ENCODE data around the gene ATP2A1. TPM values are rescaled to one million over a fixed set of nuclear protein-coding genes. Genes with fewer than 3 reads are reported as not detected.

ATP2A1 gene
- total RNA-seq, 2 experiments from 2014 or later, result 3.3 to 3.8 TPM

GRCh38 chr16:28839899-28840298 is 38.4 kb upstream of the ATP2A1 start:
- peaks cover 43% of the 10 kb centered on the region for H3K36me3 Mint-ChIP-seq
- no peaks in the 10 kb centered on the region for H3K27me3 Mint-ChIP-seq
- CTCF ChIA-PET, result no interaction called here
- no peak overlapping the region for H3K4me3 Mint-ChIP-seq
- no peaks in the 10 kb centered on the region for H3K9me3 Mint-ChIP-seq
- DNase-seq, result no peak
- POLR2A ChIA-PET, result interaction anchor here (0.7 to 0.9 kb wide), 2 partner anchors 13 to 18 kb away, joined by 3 to 4 read pairs; partner anchors contain the start of gene ATXN2L
- intact Hi-C loops (cut with micrococcal nuclease), result no loop called here
- H3K4me1 Mint-ChIP-seq (ENCODE audit: low read depth), result peaks cover 24% of the 10 kb centered on the region
- no peak overlapping the region for H3K27ac Mint-ChIP-seq

- Mint-ChIP-seq H3K4me3 (no peak overlapping the region), H3K4me1 (ENCODE audit: low read depth) (peaks cover 31% of the 10 kb centered on the region), H3K9me3 (no peaks in the 10 kb centered on the region), H3K27ac (no peak overlapping the region), H3K27me3 (no peaks in the 10 kb centered on the region), H3K36me3 (peaks cover 47% of the 10 kb centered on the region)
- intact Hi-C loops (cut with micrococcal nuclease), result no loop called here
- DNase-seq, result no peak
- ChIA-PET CTCF (interaction anchor here (1.3 kb wide), 1 partner anchor 102 kb away, joined by 6 read pairs; no protein-coding TSS in a partner anchor), POLR2A (interaction anchor here (1.0 to 1.2 kb wide), 2 partner anchors 11 to 15 kb away, joined by 4 to 5 read pairs; no protein-coding TSS in a partner anchor)
These were observed 35.6 kb upstream of the ATP2A1 start for GRCh38 chr16:28842696-28843095.

- intact Hi-C loops (cut with micrococcal nuclease), result no loop called here
These were observed 34.5 kb upstream of the ATP2A1 start for GRCh38 chr16:28843766-28844165.

GRCh38 chr16:28844226-28844885 is 33.9 kb upstream of the ATP2A1 start:
- H3K9me3 Mint-ChIP-seq, result no peaks in the 10 kb centered on the region
- H3K4me1 Mint-ChIP-seq (ENCODE audit: low read depth), result peaks cover 24% of the 10 kb centered on the region
- POLR2A ChIA-PET, result interaction anchor here (1.6 to 5.8 kb wide), 4 partner anchors 12 to 22 kb away, joined by 3 to 55 read pairs (median 24); partner anchors contain the start of genes ATXN2L and SH2B1
- H3K27ac Mint-ChIP-seq, result no peak overlapping the region
- CTCF ChIA-PET, result interaction anchor here (1.9 to 6.5 kb wide), 3 partner anchors 8 to 100 kb away, joined by 8 to 39 read pairs (median 9); partner anchors contain the start of gene SH2B1
- intact Hi-C loops (cut with micrococcal nuclease), result no loop called here
- peaks cover 39% of the 10 kb centered on the region for H3K36me3 Mint-ChIP-seq
- no peaks in the 10 kb centered on the region for H3K27me3 Mint-ChIP-seq
- no peak for DNase-seq
- peak overlapping the region; percentile 89 for H3K4me3 Mint-ChIP-seq

More at GRCh38 chr16:28843766-28844165, 34.5 kb upstream of the ATP2A1 start:
- DNase-seq, result no peak
- H3K4me3 Mint-ChIP-seq, result no peak overlapping the region
- H3K4me1 Mint-ChIP-seq (ENCODE audit: low read depth), result peaks cover 23% of the 10 kb centered on the region
- ChIA-PET CTCF (no interaction called here), POLR2A (interaction anchor here (1.6 to 5.8 kb wide), 3 partner anchors 11 to 20 kb away, joined by 3 to 55 read pairs (median 11); partner anchors contain the start of gene SH2B1)
- H3K27ac Mint-ChIP-seq, result no peak overlapping the region
- H3K9me3 Mint-ChIP-seq, result no peaks in the 10 kb centered on the region
- H3K36me3 Mint-ChIP-seq, result peaks cover 39% of the 10 kb centered on the region
- no peaks in the 10 kb centered on the region for H3K27me3 Mint-ChIP-seq

- Mint-ChIP-seq H3K27ac (peak overlapping the region; percentile 94), H3K9me3 (no peaks in the 10 kb centered on the region), H3K27me3 (no peaks in the 10 kb centered on the region), H3K4me1 (ENCODE audit: low read depth) (peaks cover 24% of the 10 kb centered on the region), H3K36me3 (peaks cover 39% of the 10 kb centered on the region), H3K4me3 (peak overlapping the region; percentile 89)
- intact Hi-C loops (cut with micrococcal nuclease), result no loop called here
- ChIA-PET CTCF (interaction anchor here (1.3 to 6.5 kb wide), 6 partner anchors 9 to 99 kb away, joined by 5 to 39 read pairs (median 10); partner anchors contain the start of genes ATXN2L and SH2B1), POLR2A (interaction anchor here (1.6 to 5.8 kb wide), 5 partner anchors 13 to 23 kb away, joined by 3 to 55 read pairs (median 11); partner anchors contain the start of genes ATXN2L and SH2B1)
- peak; percentile 43 for DNase-seq
These were observed 33.0 kb upstream of the ATP2A1 start for GRCh38 chr16:28845293-28845692.

GRCh38 chr16:28845761-28846079 is 32.6 kb upstream of the ATP2A1 start:
- CTCF ChIA-PET, result interaction anchor here (0.8 to 6.5 kb wide), 10 partner anchors 9 to 99 kb away, joined by 3 to 39 read pairs (median 6); partner anchors contain the start of genes ATXN2L and SH2B1

GRCh38 chr16:28846080-28846932 is 32.0 kb upstream of the ATP2A1 start, which contains the start of gene TUFM:
TSS of gene TUFM (minus strand) at chr16:28846348. CDS start at chr16:28846269, 79 bp downstream.
- CTCF ChIA-PET, result interaction anchor here (0.8 to 6.5 kb wide), 12 partner anchors 8 to 131 kb away, joined by 3 to 39 read pairs (median 4); partner anchors contain the start of genes ATXN2L and SH2B1
- no peaks in the 10 kb centered on the region for H3K27me3 Mint-ChIP-seq
- POLR2A ChIA-PET, result interaction anchor here (0.7 to 5.8 kb wide), 8 partner anchors 8 to 105 kb away, joined by 3 to 55 read pairs (median 4); partner anchors contain the start of genes ATXN2L, NFATC2IP, RABEP2 and SH2B1
- peak within 1 kb of the TSS; percentile 94 for H3K27ac Mint-ChIP-seq
- peak; percentile 99 for DNase-seq
- no peaks in the 10 kb centered on the region for H3K9me3 Mint-ChIP-seq
- peak within 1 kb of the TSS; percentile 89 for H3K4me3 Mint-ChIP-seq
- peaks cover 24% of the 10 kb centered on the region for H3K4me1 Mint-ChIP-seq (ENCODE audit: low read depth)
- H3K36me3 Mint-ChIP-seq, result peaks cover 38% of the 10 kb centered on the region
- intact Hi-C loops (cut with micrococcal nuclease), result loop anchor here (1.0 kb wide), 4 partner anchors 17 to 104 kb away; partner anchors contain the start of genes NFATC2IP and SH2B1

More at GRCh38 chr16:28845761-28846079, 32.6 kb upstream of the ATP2A1 start:
- Mint-ChIP-seq H3K4me3 (peak overlapping the region; percentile 89), H3K9me3 (no peaks in the 10 kb centered on the region), H3K27ac (peak overlapping the region; percentile 94), H3K27me3 (no peaks in the 10 kb centered on the region), H3K36me3 (peaks cover 39% of the 10 kb centered on the region), H3K4me1 (ENCODE audit: low read depth) (peaks cover 24% of the 10 kb centered on the region)
- DNase-seq, result no peak
- intact Hi-C loops (cut with micrococcal nuclease), result loop anchor here (1.0 kb wide), 4 partner anchors 18 to 105 kb away; partner anchors contain the start of genes NFATC2IP and SH2B1
- POLR2A ChIA-PET, result interaction anchor here (2.0 to 5.8 kb wide), 4 partner anchors 13 to 23 kb away, joined by 8 to 55 read pairs (median 24); partner anchors contain the start of genes ATXN2L and SH2B1

- H3K36me3 Mint-ChIP-seq, result peaks cover 37% of the 10 kb centered on the region
- peak overlapping the region; percentile 89 for H3K4me3 Mint-ChIP-seq
- POLR2A ChIA-PET, result interaction anchor here (1.0 to 5.8 kb wide), 7 partner anchors 9 to 81 kb away, joined by 3 to 55 read pairs (median 5); partner anchors contain the start of genes ATXN2L, RABEP2 and SH2B1
- CTCF ChIA-PET, result interaction anchor here (1.0 to 6.5 kb wide), 8 partner anchors 16 to 130 kb away, joined by 3 to 39 read pairs (median 6); partner anchors contain the start of genes ATXN2L and SH2B1
- H3K9me3 Mint-ChIP-seq, result no peaks in the 10 kb centered on the region
- peak overlapping the region; percentile 94 for H3K27ac Mint-ChIP-seq
- H3K4me1 Mint-ChIP-seq (ENCODE audit: low read depth), result peaks cover 24% of the 10 kb centered on the region
- intact Hi-C loops (cut with micrococcal nuclease), result loop anchor here (1.0 kb wide), 4 partner anchors 16 to 103 kb away; partner anchors contain the start of genes NFATC2IP and SH2B1
- H3K27me3 Mint-ChIP-seq, result no peaks in the 10 kb centered on the region
- peak; percentile 18 for DNase-seq
These were observed 31.4 kb upstream of the ATP2A1 start for GRCh38 chr16:28846933-28847273.

- Mint-ChIP-seq H3K4me1 (ENCODE audit: low read depth) (peaks cover 10% of the 10 kb centered on the region), H3K27ac (no peak overlapping the region), H3K36me3 (peaks cover 4% of the 10 kb centered on the region), H3K27me3 (no peaks in the 10 kb centered on the region), H3K9me3 (no peaks in the 10 kb centered on the region), H3K4me3 (no peak overlapping the region)
- DNase-seq, result no peak
- POLR2A ChIA-PET, result interaction anchor here (0.6 kb wide), 1 partner anchor 21 kb away, joined by 3 read pairs; no protein-coding TSS in a partner anchor
- CTCF ChIA-PET, result interaction anchor here (1.3 to 1.8 kb wide), 2 partner anchors 11 to 87 kb away, joined by 3 to 8 read pairs; no protein-coding TSS in a partner anchor
- intact Hi-C loops (cut with micrococcal nuclease), result no loop called here
These were observed 19.9 kb upstream of the ATP2A1 start for GRCh38 chr16:28858421-28858820.

- no peaks in the 10 kb centered on the region for H3K9me3 Mint-ChIP-seq
- POLR2A ChIA-PET, result no interaction called here
- H3K4me1 Mint-ChIP-seq (ENCODE audit: low read depth), result peaks cover 12% of the 10 kb centered on the region
- no peaks in the 10 kb centered on the region for H3K27me3 Mint-ChIP-seq
- no peak overlapping the region for H3K27ac Mint-ChIP-seq
- peaks cover 4% of the 10 kb centered on the region for H3K36me3 Mint-ChIP-seq
- no peak overlapping the region for H3K4me3 Mint-ChIP-seq
- DNase-seq, result no peak
- intact Hi-C loops (cut with micrococcal nuclease), result no loop called here
- CTCF ChIA-PET, result interaction anchor here (1.8 kb wide), 1 partner anchor 86 kb away, joined by 8 read pairs; no protein-coding TSS in a partner anchor
These were observed 19.0 kb upstream of the ATP2A1 start for GRCh38 chr16:28859326-28859725.
